Peyer's patch (tissue), 4 donors: Measurements from ENCODE around the gene CTNNA2.

ENCODE experiments used
- POLR2A ChIP-seq, 2 donors: fragments of 450-650 bp; IDR thresholded peaks; one replicate each; pipeline ENCODE4 v1.5.1; 2017; ENCODE audit warnings: antibody characterized with exemption in 2 of 2, mild to moderate bottlenecking in 2 of 2, moderate library complexity in 2 of 2
- TF ChIP-seq, protein P1 (sequence below), 6 experiments: fragments of 450-650 bp in 4 of 6; fragments of 200-600 bp in 2 of 6; sonication (generic) in 1 of 6; IDR thresholded peaks; one replicate each; pipeline ENCODE4 v1.5.1; 2017 to 2019; ENCODE audit warnings: antibody characterized with exemption in 6 of 6, mild to moderate bottlenecking in 3 of 6, moderate library complexity in 1 of 6

DNA sequence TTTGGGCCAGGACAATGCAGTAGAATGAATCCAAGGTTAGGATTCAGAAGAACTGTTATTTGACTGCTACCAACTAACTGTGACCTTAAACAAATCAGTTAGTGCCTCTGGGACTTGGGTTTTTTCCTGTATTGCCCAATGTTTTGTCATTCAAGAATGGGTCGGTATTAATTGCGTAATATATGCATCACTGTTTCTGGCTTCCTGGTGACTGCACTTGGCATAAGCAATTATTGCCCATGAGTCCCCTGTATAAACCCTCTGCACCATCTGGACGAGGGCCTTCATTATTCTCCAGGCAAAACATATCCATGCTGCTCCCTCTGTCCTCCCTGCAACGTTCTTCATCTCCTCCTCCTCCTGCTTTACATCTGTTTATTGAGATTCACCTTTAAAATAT, 1047.5 kb downstream of the CTNNA2 start:
- TF ChIP-seq, protein P1, sequence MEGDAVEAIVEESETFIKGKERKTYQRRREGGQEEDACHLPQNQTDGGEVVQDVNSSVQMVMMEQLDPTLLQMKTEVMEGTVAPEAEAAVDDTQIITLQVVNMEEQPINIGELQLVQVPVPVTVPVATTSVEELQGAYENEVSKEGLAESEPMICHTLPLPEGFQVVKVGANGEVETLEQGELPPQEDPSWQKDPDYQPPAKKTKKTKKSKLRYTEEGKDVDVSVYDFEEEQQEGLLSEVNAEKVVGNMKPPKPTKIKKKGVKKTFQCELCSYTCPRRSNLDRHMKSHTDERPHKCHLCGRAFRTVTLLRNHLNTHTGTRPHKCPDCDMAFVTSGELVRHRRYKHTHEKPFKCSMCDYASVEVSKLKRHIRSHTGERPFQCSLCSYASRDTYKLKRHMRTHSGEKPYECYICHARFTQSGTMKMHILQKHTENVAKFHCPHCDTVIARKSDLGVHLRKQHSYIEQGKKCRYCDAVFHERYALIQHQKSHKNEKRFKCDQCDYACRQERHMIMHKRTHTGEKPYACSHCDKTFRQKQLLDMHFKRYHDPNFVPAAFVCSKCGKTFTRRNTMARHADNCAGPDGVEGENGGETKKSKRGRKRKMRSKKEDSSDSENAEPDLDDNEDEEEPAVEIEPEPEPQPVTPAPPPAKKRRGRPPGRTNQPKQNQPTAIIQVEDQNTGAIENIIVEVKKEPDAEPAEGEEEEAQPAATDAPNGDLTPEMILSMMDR (IDR thresholded peaks at IDR 0.05): no peak
- TF ChIP-seq POLR2A (IDR thresholded peaks at IDR 0.05): no peak
